ENCODE measurements around the gene SLC22A4.
A peak's percentile ranks its signal among the peaks of the same experiment; 100 is the strongest.

The SLC22A4 gene

DNA sequence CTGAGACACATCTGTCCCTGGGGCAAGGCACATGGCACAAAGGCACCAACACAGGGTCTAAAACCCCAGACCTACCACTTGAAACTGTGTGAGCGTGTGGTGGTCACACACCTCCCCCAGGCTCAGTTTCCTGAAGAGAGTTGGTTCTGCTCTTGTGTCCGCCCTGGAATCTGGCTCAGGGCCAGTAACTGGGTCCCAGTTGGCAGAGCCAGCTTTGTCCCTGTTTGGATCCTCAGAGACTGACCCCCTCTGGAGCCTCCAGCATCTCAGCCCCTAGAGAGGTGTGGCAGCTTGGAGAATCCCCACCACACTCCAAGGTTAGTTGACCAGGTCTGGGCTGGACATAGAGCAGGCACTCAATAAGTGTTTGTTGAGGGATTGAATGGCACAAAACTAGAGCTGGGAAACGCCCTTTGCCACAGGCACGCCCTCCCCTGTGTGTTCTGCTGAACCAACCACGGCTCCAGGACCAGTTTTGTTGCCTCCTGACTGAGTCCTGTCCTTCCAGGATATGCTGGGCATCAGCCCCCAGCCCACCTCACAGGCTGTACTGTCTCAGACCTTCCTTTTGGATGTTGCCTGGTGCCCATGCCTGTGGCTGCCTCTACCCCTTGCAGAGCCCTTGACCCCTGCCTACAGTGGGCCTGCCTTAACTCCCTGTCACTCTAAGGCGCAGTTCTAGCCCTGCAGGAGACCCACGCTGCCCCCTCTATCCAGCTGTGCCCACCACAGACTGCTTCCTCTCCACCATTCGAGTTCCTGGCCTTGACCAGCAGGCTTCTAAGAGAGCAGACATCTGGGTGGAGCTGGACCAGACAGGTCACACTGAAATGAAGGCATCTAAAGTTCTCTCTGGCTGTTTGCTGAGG lies 40.5 kb upstream of the SLC22A4 start:
- no peak for DNase-seq (ENCODE audit: low read depth)
- TF ChIP-seq, protein P1, sequence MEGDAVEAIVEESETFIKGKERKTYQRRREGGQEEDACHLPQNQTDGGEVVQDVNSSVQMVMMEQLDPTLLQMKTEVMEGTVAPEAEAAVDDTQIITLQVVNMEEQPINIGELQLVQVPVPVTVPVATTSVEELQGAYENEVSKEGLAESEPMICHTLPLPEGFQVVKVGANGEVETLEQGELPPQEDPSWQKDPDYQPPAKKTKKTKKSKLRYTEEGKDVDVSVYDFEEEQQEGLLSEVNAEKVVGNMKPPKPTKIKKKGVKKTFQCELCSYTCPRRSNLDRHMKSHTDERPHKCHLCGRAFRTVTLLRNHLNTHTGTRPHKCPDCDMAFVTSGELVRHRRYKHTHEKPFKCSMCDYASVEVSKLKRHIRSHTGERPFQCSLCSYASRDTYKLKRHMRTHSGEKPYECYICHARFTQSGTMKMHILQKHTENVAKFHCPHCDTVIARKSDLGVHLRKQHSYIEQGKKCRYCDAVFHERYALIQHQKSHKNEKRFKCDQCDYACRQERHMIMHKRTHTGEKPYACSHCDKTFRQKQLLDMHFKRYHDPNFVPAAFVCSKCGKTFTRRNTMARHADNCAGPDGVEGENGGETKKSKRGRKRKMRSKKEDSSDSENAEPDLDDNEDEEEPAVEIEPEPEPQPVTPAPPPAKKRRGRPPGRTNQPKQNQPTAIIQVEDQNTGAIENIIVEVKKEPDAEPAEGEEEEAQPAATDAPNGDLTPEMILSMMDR (conservative IDR thresholded peaks at IDR 0.05; ENCODE audit: low read length) = no peak
- no peak overlapping the region for H3K4me3 ChIP-seq (ENCODE audit: low read length)

GRCh38 chr5:132254321-132254977 lies 39.7 kb upstream of the SLC22A4 start:
- DNase-seq (ENCODE audit: low read depth) = no peak
- H3K4me3 ChIP-seq (ENCODE audit: low read length) = no peak overlapping the region
- TF ChIP-seq, protein P1 (conservative IDR thresholded peaks at IDR 0.05; ENCODE audit: low read length) = no peak

- no peak for DNase-seq (ENCODE audit: low read depth)
- H3K4me3 ChIP-seq (ENCODE audit: low read length) = no peak overlapping the region
Observed at GRCh38 chr5:132256086-132256782, 38.0 kb upstream of the SLC22A4 start.

GRCh38 chr5:132256783-132257130 lies 37.4 kb upstream of the SLC22A4 start:
- DNase-seq (ENCODE audit: low read depth) = no peak
- H3K4me3 ChIP-seq (ENCODE audit: low read length) = peak overlapping the region; percentile 56
- TF ChIP-seq, protein P1 (conservative IDR thresholded peaks at IDR 0.05; ENCODE audit: low read length) = no peak

More at GRCh38 chr5:132256086-132256782, 38.0 kb upstream of the SLC22A4 start:
- TF ChIP-seq, protein P1 (conservative IDR thresholded peaks at IDR 0.05; ENCODE audit: low read length) = no peak

GRCh38 chr5:132257131-132258101 lies 36.8 kb upstream of the SLC22A4 start, which contains the start of gene PDLIM4:
TSS of gene PDLIM4 (plus strand) at chr5:132257696. CDS start at chr5:132257735, 39 bp downstream.
- TF ChIP-seq, protein P1 (conservative IDR thresholded peaks at IDR 0.05; ENCODE audit: low read length) = no peak
- peak within 1 kb of the TSS; percentile 78 for H3K4me3 ChIP-seq (ENCODE audit: low read length)
- no peak for DNase-seq (ENCODE audit: low read depth)
